ENCODE measurements around the gene TMEM121B. TPM values are rescaled to one million over a fixed set of nuclear protein-coding genes. Genes with fewer than 3 reads are reported as not detected.
A peak's percentile ranks its signal among the peaks of the same experiment; 100 is the strongest.

TMEM121B gene
- total RNA-seq, 4 donors from 2014 or later, result under 0.01 to 1.2 (median 0.75) TPM

DNA sequence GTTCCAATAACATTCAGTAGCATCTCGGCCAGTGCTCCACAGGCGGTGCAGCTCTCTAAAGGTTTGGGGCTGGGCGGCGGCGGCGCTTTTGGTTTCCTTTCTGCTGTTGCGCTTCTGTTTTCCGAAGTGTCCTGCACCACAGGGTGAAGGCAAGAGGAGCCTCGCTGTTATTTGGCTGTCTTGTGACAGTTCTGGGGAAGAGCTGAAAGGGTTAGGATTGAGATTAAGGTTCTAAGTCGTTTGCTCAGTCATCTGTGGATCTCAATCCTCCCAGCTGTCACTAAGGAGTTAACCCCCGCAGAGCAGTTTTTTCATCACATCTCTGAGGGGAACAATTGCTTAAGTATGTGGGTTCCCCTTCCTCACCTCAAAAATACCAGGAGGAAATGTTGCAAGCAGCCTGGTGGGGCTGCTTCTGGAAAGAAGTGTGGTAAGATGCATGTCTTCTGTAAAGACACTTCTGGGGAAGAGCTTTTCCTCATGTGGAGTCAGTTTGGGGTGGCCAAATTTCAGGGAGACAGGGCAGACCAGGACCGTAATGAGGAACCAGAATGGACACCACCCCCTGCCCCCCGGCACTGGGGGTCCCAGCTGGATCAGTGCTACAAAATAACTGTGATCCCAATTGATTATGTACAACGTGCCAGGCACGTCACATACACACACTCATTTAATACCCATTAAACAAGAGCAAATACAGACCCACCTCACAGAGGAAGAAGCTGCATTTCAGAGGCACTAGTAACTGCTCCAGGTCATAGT lies 14.2 kb downstream of the TMEM121B start:
- Histone ChIP-seq H3K27ac (no peak overlapping the region), H3K27me3 (no peaks in the 10 kb centered on the region), H3K36me3 (peaks cover 0 to 94% (median 44%) of the 10 kb centered on the region in 3 donors), H3K9me3 (no peaks in the 10 kb centered on the region), H3K4me1 (peaks cover 0 to 5% (median 0%) of the 10 kb centered on the region in 4 donors), H3K4me3 (no peak overlapping the region)
- WGBS, 2 donors, result 81 to 82% methylated on average over 15 of the region's 15 CpGs
- TF ChIP-seq, protein P1, sequence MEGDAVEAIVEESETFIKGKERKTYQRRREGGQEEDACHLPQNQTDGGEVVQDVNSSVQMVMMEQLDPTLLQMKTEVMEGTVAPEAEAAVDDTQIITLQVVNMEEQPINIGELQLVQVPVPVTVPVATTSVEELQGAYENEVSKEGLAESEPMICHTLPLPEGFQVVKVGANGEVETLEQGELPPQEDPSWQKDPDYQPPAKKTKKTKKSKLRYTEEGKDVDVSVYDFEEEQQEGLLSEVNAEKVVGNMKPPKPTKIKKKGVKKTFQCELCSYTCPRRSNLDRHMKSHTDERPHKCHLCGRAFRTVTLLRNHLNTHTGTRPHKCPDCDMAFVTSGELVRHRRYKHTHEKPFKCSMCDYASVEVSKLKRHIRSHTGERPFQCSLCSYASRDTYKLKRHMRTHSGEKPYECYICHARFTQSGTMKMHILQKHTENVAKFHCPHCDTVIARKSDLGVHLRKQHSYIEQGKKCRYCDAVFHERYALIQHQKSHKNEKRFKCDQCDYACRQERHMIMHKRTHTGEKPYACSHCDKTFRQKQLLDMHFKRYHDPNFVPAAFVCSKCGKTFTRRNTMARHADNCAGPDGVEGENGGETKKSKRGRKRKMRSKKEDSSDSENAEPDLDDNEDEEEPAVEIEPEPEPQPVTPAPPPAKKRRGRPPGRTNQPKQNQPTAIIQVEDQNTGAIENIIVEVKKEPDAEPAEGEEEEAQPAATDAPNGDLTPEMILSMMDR (IDR thresholded peaks at IDR 0.05), result no peak
- TF ChIP-seq EP300 (IDR thresholded peaks at IDR 0.05), result peak in 1 of 2 donors; percentile 84
- DNase-seq (ENCODE audit: low spot score in 2 of 2), result no peak

- Histone ChIP-seq H3K27me3 (no peaks in the 10 kb centered on the region), H3K9me3 (no peaks in the 10 kb centered on the region), H3K4me3 (no peak overlapping the region), H3K36me3 (peaks cover 0 to 96% (median 49%) of the 10 kb centered on the region in 3 donors), H3K27ac (no peak overlapping the region), H3K4me1 (peaks cover 0 to 8% (median 0%) of the 10 kb centered on the region in 4 donors)
- DNase-seq (ENCODE audit: low spot score in 2 of 2), result no peak
- 82 to 83% methylated on average over 12 of the region's 12 CpGs for WGBS, 2 donors
- TF ChIP-seq EP300 (IDR thresholded peaks at IDR 0.05), result no peak
- TF ChIP-seq POLR2A (IDR thresholded peaks at IDR 0.05), result no peak
- TF ChIP-seq, protein P1 (IDR thresholded peaks at IDR 0.05), result no peak
Measured at GRCh38 chr22:17106161-17106784, 14.9 kb downstream of the TMEM121B start.

DNA sequence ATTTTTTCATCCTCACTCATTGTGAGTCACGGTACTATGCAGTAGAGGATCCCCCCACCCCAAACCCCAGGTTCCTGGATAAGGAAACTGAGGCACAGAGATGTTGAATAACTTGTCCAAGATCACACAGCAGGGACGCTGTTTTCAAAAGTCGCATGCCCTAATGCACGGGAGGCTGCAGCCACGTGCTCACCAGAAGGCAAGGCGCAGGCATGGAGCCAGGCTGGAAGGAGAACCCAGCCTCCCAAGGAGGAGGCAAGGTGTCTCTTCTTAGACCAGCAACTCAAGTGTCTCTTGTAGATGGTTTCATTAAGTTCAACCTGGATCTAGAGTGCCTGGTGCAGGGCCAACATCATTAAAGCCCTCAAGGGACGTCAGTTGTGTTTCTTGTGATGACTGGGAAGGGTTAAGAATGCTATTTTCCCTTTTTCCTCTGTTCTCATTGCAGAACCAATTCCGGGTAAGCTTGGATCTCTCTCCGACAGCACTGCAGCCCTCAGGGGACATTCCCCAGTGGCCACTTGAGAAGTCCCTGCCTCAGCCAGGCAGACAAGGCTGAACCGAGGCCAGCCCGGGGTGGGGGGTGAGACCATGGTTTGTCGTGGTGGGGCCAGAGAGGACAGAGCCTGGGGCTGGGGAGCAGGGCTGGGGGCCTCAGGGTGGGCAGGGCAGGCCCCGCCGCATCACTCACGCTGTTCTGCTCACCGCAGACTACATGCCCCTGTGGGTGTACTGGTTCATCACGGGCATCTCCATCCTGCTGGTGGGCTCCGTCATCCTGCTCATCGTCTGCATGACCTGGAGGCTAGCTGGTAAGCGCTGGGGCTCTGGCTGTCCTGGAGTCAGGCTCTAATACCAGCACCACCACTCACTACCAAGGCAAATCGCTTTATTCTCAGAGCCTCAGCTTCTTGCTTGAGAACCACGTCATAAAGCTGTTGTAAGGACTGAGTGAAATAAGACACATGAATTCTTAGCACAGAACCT lies 15.7 kb downstream of the TMEM121B start:
- no peak for DNase-seq (ENCODE audit: low spot score in 2 of 2)
- Histone ChIP-seq H3K27ac (no peak overlapping the region), H3K4me1 (peaks cover 0 to 8% (median 0%) of the 10 kb centered on the region in 4 donors), H3K4me3 (no peak overlapping the region), H3K27me3 (no peaks in the 10 kb centered on the region), H3K9me3 (no peaks in the 10 kb centered on the region), H3K36me3 (peaks cover 0 to 96% (median 57%) of the 10 kb centered on the region in 3 donors)
- WGBS, 2 donors, result 59 to 71% methylated on average over 16 to 22 of the region's 22 CpGs
- TF ChIP-seq, protein P1 (IDR thresholded peaks at IDR 0.05), result no peak

- 92 to 96% methylated on average over 11 to 12 of the region's 14 CpGs for WGBS, 2 donors
- no peak for DNase-seq (ENCODE audit: low spot score in 2 of 2)
- Histone ChIP-seq H3K36me3 (peaks cover 0 to 96% (median 53%) of the 10 kb centered on the region in 3 donors), H3K27me3 (no peaks in the 10 kb centered on the region), H3K4me3 (no peak overlapping the region), H3K9me3 (no peaks in the 10 kb centered on the region), H3K4me1 (peaks cover 0 to 8% (median 0%) of the 10 kb centered on the region in 4 donors), H3K27ac (no peak overlapping the region)
- TF ChIP-seq, protein P1 (IDR thresholded peaks at IDR 0.05), result no peak
- TF ChIP-seq EP300 (IDR thresholded peaks at IDR 0.05), result no peak
- no peak for TF ChIP-seq POLR2A (IDR thresholded peaks at IDR 0.05)
Measured at GRCh38 chr22:17104336-17104935, 16.7 kb downstream of the TMEM121B start.

Measured in tibial nerve (tissue), 4 donors.